ENCODE results near the gene SPATA21. TPM values are rescaled to one million over a fixed set of nuclear protein-coding genes. Genes with fewer than 3 reads are reported as not detected.

The SPATA21 gene
- total and polyA plus RNA-seq, 10 of the 15 experiments (the other 5 are each of a cell fraction or from before 2014, with no cell fraction given) = 0.05 to 1.1 (median 0.24) TPM; not detected in 1

- BruUV-seq (replicated peaks) = no TSS peak
Observed at GRCh38 chr1:16447641-16448040, 10.4 kb upstream of the SPATA21 start.

DNA sequence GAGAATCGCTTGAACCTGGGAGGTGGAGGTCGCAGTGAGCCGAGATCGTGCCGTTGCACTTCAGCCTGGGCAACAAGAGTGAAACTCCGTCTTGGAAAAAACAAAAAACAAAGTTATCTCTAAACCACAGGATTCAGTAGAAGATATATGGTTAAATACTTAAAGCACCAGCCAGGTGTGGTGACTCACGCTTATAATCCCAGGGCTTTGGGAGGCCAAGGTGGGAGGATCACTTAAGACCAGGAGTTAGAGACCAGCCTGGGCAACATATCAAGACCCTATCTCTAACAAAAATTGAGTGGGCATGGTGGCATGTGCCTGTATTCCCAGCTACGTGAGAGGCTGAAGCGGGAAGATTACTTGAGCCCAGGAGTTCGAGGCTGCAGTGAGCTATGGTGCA is 8.9 kb upstream of the SPATA21 start:
- SMC1A ChIA-PET (ENCODE audit: uncharacterized antibody, unreplicated experiment) = interaction anchor here (0.9 to 1.4 kb wide), 2 partner anchors 8 to 21 kb away, joined by 3 to 4 read pairs; no protein-coding TSS in a partner anchor
- intact Hi-C loops (cut with micrococcal nuclease; ENCODE audit: unreplicated experiment) = loop anchor here (10.0 kb wide), 1 partner anchor 509 kb away; no protein-coding TSS in a partner anchor
- no peak for TF ChIP-seq BMI1 (IDR thresholded peaks at IDR 0.05; ENCODE audit: borderline replicate concordance)
- no peak for TF ChIP-seq BCL11A (IDR thresholded peaks at IDR 0.05; ENCODE audit: low read depth, low read length)
- no peak for TF ChIP-seq RUNX3 (IDR thresholded peaks at IDR 0.05; ENCODE audit: low read length)
- TF ChIP-seq ZBTB11 (CRISPR knock-in tag; IDR thresholded peaks at IDR 0.05) = no peak
- TF ChIP-seq EP300 (IDR thresholded peaks at IDR 0.05; ENCODE audit: borderline replicate concordance in 1 of 2, control insufficient read depth in 1 of 2, low read depth in 2 of 2, low read length in 2 of 2) = no peak
- TF ChIP-seq, protein P1, sequence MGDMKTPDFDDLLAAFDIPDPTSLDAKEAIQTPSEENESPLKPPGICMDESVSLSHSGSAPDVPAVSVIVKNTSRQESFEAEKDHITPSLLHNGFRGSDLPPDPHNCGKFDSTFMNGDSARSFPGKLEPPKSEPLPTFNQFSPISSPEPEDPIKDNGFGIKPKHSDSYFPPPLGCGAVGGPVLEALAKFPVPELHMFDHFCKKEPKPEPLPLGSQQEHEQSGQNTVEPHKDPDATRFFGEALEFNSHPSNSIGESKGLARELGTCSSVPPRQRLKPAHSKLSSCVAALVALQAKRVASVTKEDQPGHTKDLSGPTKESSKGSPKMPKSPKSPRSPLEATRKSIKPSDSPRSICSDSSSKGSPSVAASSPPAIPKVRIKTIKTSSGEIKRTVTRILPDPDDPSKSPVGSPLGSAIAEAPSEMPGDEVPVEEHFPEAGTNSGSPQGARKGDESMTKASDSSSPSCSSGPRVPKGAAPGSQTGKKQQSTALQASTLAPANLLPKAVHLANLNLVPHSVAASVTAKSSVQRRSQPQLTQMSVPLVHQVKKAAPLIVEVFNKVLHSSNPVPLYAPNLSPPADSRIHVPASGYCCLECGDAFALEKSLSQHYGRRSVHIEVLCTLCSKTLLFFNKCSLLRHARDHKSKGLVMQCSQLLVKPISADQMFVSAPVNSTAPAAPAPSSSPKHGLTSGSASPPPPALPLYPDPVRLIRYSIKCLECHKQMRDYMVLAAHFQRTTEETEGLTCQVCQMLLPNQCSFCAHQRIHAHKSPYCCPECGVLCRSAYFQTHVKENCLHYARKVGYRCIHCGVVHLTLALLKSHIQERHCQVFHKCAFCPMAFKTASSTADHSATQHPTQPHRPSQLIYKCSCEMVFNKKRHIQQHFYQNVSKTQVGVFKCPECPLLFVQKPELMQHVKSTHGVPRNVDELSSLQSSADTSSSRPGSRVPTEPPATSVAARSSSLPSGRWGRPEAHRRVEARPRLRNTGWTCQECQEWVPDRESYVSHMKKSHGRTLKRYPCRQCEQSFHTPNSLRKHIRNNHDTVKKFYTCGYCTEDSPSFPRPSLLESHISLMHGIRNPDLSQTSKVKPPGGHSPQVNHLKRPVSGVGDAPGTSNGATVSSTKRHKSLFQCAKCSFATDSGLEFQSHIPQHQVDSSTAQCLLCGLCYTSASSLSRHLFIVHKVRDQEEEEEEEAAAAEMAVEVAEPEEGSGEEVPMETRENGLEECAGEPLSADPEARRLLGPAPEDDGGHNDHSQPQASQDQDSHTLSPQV (IDR thresholded peaks at IDR 0.05) = no peak
- no peak for TF ChIP-seq CREM (IDR thresholded peaks at IDR 0.05; ENCODE audit: low read depth)
- no peak for TF ChIP-seq CHD4 (IDR thresholded peaks at IDR 0.05)
- no peak for TF ChIP-seq RAD51 (IDR thresholded peaks at IDR 0.05)

More at GRCh38 chr1:16447641-16448040, 10.4 kb upstream of the SPATA21 start:
- H3K4me1 ChIP-seq (ENCODE audit: control insufficient read depth, insufficient read depth, low read length) = peaks cover 37% of the 10 kb centered on the region
- 100% methylated on average over 9 of the region's 9 CpGs for WGBS (ENCODE audit: insufficient coverage, insufficient replicate concordance, low lambda C conversion rate, missing lambda C conversion rate)
- H4K20me1 ChIP-seq (ENCODE audit: control insufficient read depth, insufficient read depth) = no peaks in the 10 kb centered on the region
- no peak overlapping the region for H3K27ac ChIP-seq (ENCODE audit: control insufficient read depth, insufficient read depth)
- no peak overlapping the region for H3K4me2 ChIP-seq (ENCODE audit: control insufficient read depth, insufficient read depth)
- H3K79me2 ChIP-seq (ENCODE audit: control insufficient read depth, insufficient read depth, low read length) = peaks cover 32% of the 10 kb centered on the region
- no peak for TF ChIP-seq EZH2 (IDR thresholded peaks at IDR 0.05; ENCODE audit: borderline replicate concordance, control insufficient read depth, low read depth, low read length)
- H3K27me3 ChIP-seq (replicated peaks in 1 of 2; ENCODE audit: control insufficient read depth in 2 of 2, insufficient read depth in 2 of 2, low read length in 1 of 2) = no peaks in the 10 kb centered on the region
- ChIA-PET SMC1A (ENCODE audit: uncharacterized antibody, unreplicated experiment) (interaction anchor here (0.9 kb wide), 1 partner anchor 42 kb away, joined by 3 read pairs; no protein-coding TSS in a partner anchor), POLR2A (no interaction called here), CTCF (no interaction called here), RAD21 (ENCODE audit: unreplicated experiment) (interaction anchor here (0.7 kb wide), 1 partner anchor 27 kb away, joined by 3 read pairs; no protein-coding TSS in a partner anchor)
- FAIRE-seq (no peak), DNase-seq (ENCODE audit: low read depth, low spot score) (no peak), ATAC-seq (no peak)
- peaks cover 22 to 33% of the 10 kb centered on the region in 2 experiments; a peak in 3 of 4 replicates for H3K36me3 ChIP-seq (ENCODE audit: control insufficient read depth in 2 of 2, insufficient read depth in 2 of 2, low read length in 1 of 2)
- in situ Hi-C loops (cut with MboI) = no loop called here
- no peak overlapping the region for H2AFZ ChIP-seq (ENCODE audit: control insufficient read depth, low read depth, low read length)
- H3K9ac ChIP-seq (ENCODE audit: control insufficient read depth, insufficient read depth, low read length) = no peak overlapping the region
- H3K4me3 ChIP-seq = no peak overlapping the region
- intact Hi-C loops (cut with micrococcal nuclease; ENCODE audit: unreplicated experiment) = loop anchor here (10.0 kb wide), 1 partner anchor 507 kb away; no protein-coding TSS in a partner anchor
- H3K9me3 ChIP-seq (replicated peaks; ENCODE audit: control insufficient read depth, insufficient read depth, low read length) = no peaks in the 10 kb centered on the region

More for the DNA sequence above, 8.9 kb upstream of the SPATA21 start:
- ChIA-PET CTCF (no interaction called here), RAD21 (ENCODE audit: unreplicated experiment) (no interaction called here), POLR2A (interaction anchor here (0.7 kb wide), 1 partner anchor 94 kb away, joined by 3 read pairs; the partner anchor contains the start of gene FBXO42)
- FAIRE-seq (no peak), ATAC-seq (no peak), DNase-seq (ENCODE audit: low read depth, low spot score) (no peak)
- H4K20me1 ChIP-seq (ENCODE audit: control insufficient read depth, insufficient read depth) = no peaks in the 10 kb centered on the region
- in situ Hi-C loops (cut with MboI) = no loop called here
- no peak overlapping the region for H3K4me3 ChIP-seq
- H3K36me3 ChIP-seq (ENCODE audit: control insufficient read depth in 2 of 2, insufficient read depth in 2 of 2, low read length in 1 of 2) = peaks cover 15 to 27% of the 10 kb centered on the region in 2 experiments; a peak in 3 of 4 replicates
- no peak overlapping the region for H2AFZ ChIP-seq (ENCODE audit: control insufficient read depth, low read depth, low read length)
- H3K4me1 ChIP-seq (ENCODE audit: control insufficient read depth, insufficient read depth, low read length) = peaks cover 29% of the 10 kb centered on the region
- no peaks in the 10 kb centered on the region for H3K27me3 ChIP-seq (replicated peaks in 1 of 2; ENCODE audit: control insufficient read depth in 2 of 2, insufficient read depth in 2 of 2, low read length in 1 of 2)
- H3K9ac ChIP-seq (ENCODE audit: control insufficient read depth, insufficient read depth, low read length) = no peak overlapping the region
- H3K9me3 ChIP-seq (replicated peaks; ENCODE audit: control insufficient read depth, insufficient read depth, low read length) = no peaks in the 10 kb centered on the region
- H3K79me2 ChIP-seq (ENCODE audit: control insufficient read depth, insufficient read depth, low read length) = peaks cover 37% of the 10 kb centered on the region
- BruUV-seq (replicated peaks) = no TSS peak
- no peak overlapping the region for H3K4me2 ChIP-seq (ENCODE audit: control insufficient read depth, insufficient read depth)
- 89% methylated on average over 10 of the region's 10 CpGs for WGBS (ENCODE audit: insufficient coverage, insufficient replicate concordance, low lambda C conversion rate, missing lambda C conversion rate)
- no peak overlapping the region for H3K27ac ChIP-seq (ENCODE audit: control insufficient read depth, insufficient read depth)

Data from GM12878 (cell line).